MM.1S (cell line): ENCODE results near the gene TTC22.
"Not testable (repeated sequence)": the region's sequence is repeated elsewhere in the genome, so short reads cannot be mapped to it uniquely, and the experiment has no call there.

Experiments
- DNase-seq: peaks from one replicate; pipeline ENCODE4 v3.0.0-alpha.2; 2015
- H2AFZ ChIP-seq: fragments of 300-600 bp; sonication (generic); 2 replicates; pipeline ENCODE4 v1.6.0; 2016; ENCODE audit warnings: antibody characterized with exemption, low read length
- H3F3A ChIP-seq: fragments of 300-600 bp; sonication (generic); 2 replicates; pipeline ENCODE4 v1.6.1; 2016; ENCODE audit warnings: mild to moderate bottlenecking, antibody characterized with exemption, low read length, moderate library complexity, mixed read lengths; ENCODE audit not compliant: insufficient read depth
- H3K27ac ChIP-seq: fragments of 300-600 bp; sonication (generic); 2 replicates; pipeline ENCODE4 v1.5.1; 2016; ENCODE audit warnings: mild to moderate bottlenecking, low read length
- H3K27me3 ChIP-seq: fragments of 300-600 bp; sonication (generic); replicated peaks from 2 replicates; pipeline ENCODE4 v1.6.0; 2016; ENCODE audit warnings: low read length; ENCODE audit not compliant: insufficient read depth
- H3K36me3 ChIP-seq: fragments of 300-600 bp; sonication (generic); replicated peaks from 2 replicates; pipeline ENCODE4 v1.6.1; 2016; ENCODE audit warnings: mild to moderate bottlenecking, low read length, mixed read lengths; ENCODE audit not compliant: insufficient read depth
- H3K4me1 ChIP-seq: fragments of 300-600 bp; sonication (generic); 2 replicates; pipeline ENCODE4 v1.6.1; 2016; ENCODE audit warnings: low read length, mixed read lengths
- H3K4me2 ChIP-seq: fragments of 300-600 bp; sonication (generic); 2 replicates; pipeline ENCODE4 v1.6.0; 2016; ENCODE audit warnings: low read depth, low read length
- H3K4me3 ChIP-seq: fragments of 300-600 bp; sonication (generic); 2 replicates; pipeline ENCODE4 v1.5.1; 2016; ENCODE audit warnings: low read length, mixed read lengths
- H3K79me2 ChIP-seq: fragments of 300-600 bp; sonication (generic); 2 replicates; pipeline ENCODE4 v1.6.1; 2016; ENCODE audit warnings: mixed run types, low read length, mixed read lengths
- H3K9ac ChIP-seq: fragments of 300-600 bp; sonication (generic); 2 replicates; pipeline ENCODE4 v1.6.1; 2016; ENCODE audit warnings: low read length, mixed read lengths
- H3K9me2 ChIP-seq: fragments of 300-600 bp; sonication (generic); replicated peaks from 2 replicates; pipeline ENCODE4 v1.6.1; 2016; ENCODE audit warnings: mild to moderate bottlenecking, low read length, mixed read lengths; ENCODE audit not compliant: insufficient read depth
- H3K9me3 ChIP-seq: fragments of 300-600 bp; sonication (generic); replicated peaks from 2 replicates; pipeline ENCODE4 v1.6.1; 2016; ENCODE audit warnings: mild to moderate bottlenecking, low read length, mixed read lengths; ENCODE audit not compliant: insufficient read depth
- H4K20me1 ChIP-seq: fragments of 300-600 bp; sonication (generic); 2 replicates; pipeline ENCODE4 v1.6.1; 2016; ENCODE audit warnings: mild to moderate bottlenecking, low read length, moderate library complexity, mixed read lengths; ENCODE audit not compliant: insufficient read depth
- EZH2 ChIP-seq: fragments of 300-600 bp; sonication (generic); optimal IDR thresholded peaks from 2 replicates; pipeline ENCODE3; 2017; ENCODE audit warnings: low read depth, mild to moderate bottlenecking, antibody characterized with exemption, low read length, mixed read lengths
- EZH2phosphoT487 ChIP-seq: fragments of 300-600 bp; sonication (generic); IDR thresholded peaks from 2 replicates; pipeline ENCODE4 v1.6.1; 2018; ENCODE audit warnings: antibody characterized with exemption, low read length
- TF ChIP-seq, protein P1 (sequence below): fragments of 300-600 bp; sonication (generic); IDR thresholded peaks from 2 replicates; pipeline ENCODE4 v1.5.1; 2016; ENCODE audit warnings: antibody characterized with exemption, low read length, mixed read lengths

The TTC22 gene

DNA sequence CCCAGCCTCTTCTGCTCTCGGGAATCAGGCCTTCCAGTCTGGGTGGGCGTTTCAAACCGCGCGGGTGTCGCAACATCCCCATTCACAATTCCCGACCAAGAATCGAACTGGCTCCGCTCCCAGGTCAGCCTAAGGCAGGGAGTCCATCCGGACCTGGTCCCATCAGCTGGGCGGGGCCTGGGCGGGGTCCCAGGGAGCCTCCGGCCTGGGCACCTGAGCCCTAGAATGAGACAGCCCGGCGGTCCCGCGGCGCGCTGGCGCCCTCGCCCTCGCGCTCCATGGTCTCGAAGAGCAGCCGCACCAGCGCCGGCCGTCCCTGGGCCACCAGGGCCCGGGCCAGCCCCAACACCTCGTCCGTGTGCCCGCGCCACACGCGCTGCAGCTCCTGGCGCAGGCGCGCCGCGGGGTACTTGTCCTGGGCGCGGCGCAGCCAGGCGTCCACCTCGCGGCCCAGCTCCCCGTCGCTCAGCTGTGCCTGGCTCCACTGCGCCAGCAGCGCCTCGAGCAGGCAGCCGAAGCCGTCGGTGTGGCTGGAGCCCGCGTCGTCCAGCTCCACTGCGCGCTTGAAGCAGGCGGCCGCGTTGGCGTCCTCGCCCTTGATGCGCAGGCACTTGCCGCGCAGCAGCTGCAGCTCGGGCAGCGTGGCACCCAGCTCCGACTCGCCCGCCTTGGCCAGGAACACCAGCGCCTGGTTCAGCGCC, 19.9 kb downstream of the TTC22 start:
- DNase-seq, result no peak
- no peak overlapping the region for H2AFZ ChIP-seq

DNA sequence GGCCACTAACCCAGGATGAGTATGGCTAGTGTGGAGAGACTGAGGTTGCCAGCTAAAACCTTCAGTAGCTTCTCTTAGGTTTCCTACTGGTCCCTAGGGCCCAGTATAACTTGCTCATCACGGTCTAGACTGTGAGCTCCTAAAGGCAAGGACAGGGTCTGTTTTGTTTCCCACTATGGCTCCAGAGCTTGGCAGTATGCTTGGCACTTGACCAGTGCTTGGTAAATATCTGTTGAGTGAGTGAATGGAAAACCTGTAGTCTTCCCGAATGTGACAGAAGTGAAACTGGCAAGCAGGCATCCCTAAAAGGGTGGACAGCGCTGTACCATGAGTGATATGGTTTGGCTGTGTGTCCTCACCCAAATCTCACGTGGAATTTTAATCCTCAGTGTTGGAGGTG, 23.7 kb downstream of the TTC22 start:
- Histone ChIP-seq H3K4me3 (no peak overlapping the region), H3K36me3 (no peaks in the 10 kb centered on the region), H3F3A (no peaks in the 10 kb centered on the region), H3K79me2 (no peaks in the 10 kb centered on the region), H3K27ac (no peak overlapping the region), H3K4me1 (no peaks in the 10 kb centered on the region), H3K9me2 (no peaks in the 10 kb centered on the region), H3K27me3 (no peaks in the 10 kb centered on the region), H3K9me3 (no peaks in the 10 kb centered on the region), H3K9ac (no peak overlapping the region), H3K4me2 (no peak overlapping the region), H4K20me1 (no peaks in the 10 kb centered on the region), H2AFZ (no peak overlapping the region)
- DNase-seq, result no peak
- no peak for TF ChIP-seq EZH2phosphoT487
- TF ChIP-seq EZH2, result no peak
- TF ChIP-seq, protein P1, sequence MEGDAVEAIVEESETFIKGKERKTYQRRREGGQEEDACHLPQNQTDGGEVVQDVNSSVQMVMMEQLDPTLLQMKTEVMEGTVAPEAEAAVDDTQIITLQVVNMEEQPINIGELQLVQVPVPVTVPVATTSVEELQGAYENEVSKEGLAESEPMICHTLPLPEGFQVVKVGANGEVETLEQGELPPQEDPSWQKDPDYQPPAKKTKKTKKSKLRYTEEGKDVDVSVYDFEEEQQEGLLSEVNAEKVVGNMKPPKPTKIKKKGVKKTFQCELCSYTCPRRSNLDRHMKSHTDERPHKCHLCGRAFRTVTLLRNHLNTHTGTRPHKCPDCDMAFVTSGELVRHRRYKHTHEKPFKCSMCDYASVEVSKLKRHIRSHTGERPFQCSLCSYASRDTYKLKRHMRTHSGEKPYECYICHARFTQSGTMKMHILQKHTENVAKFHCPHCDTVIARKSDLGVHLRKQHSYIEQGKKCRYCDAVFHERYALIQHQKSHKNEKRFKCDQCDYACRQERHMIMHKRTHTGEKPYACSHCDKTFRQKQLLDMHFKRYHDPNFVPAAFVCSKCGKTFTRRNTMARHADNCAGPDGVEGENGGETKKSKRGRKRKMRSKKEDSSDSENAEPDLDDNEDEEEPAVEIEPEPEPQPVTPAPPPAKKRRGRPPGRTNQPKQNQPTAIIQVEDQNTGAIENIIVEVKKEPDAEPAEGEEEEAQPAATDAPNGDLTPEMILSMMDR, result no peak

More for the DNA sequence above, 19.9 kb downstream of the TTC22 start:
- Histone ChIP-seq H3K9me2 (no peaks in the 10 kb centered on the region), H3K9ac (no peak overlapping the region), H3K79me2 (no peaks in the 10 kb centered on the region), H3K9me3 (no peaks in the 10 kb centered on the region), H3K27ac (no peak overlapping the region), H3K4me1 (no peaks in the 10 kb centered on the region), H3K4me3 (no peak overlapping the region), H3F3A (no peaks in the 10 kb centered on the region), H3K36me3 (no peaks in the 10 kb centered on the region), H3K4me2 (no peak overlapping the region), H4K20me1 (no peaks in the 10 kb centered on the region), H3K27me3 (no peaks in the 10 kb centered on the region)
- TF ChIP-seq, protein P1, result no peak
- TF ChIP-seq EZH2phosphoT487 (no peak), EZH2 (no peak)

DNA sequence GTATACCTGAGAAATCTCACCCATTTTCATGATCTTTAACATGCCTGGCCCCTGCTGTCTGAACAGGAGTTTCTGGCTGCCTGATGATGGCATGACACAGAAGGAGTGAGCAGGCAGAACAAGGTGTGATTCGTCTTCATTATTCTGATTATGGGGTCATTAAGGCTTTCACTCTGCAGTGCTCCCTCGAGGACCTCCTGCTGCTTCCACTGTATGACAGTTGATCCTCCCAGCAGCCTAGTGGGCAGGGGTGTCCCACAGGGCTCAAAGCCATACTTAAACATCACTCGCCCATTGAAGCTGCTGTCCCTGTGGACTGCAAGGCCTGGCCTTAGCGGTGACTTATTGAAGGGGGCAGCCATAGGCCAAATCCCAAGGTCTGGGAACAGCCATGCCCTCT, 24.1 kb downstream of the TTC22 start:
- TF ChIP-seq, protein P1, result no peak
- TF ChIP-seq EZH2phosphoT487 (no peak), EZH2 (no peak)
- no peak overlapping the region for H2AFZ ChIP-seq
- H3K4me3 ChIP-seq, result no peak overlapping the region
- no peaks in the 10 kb centered on the region for H3K27me3 ChIP-seq
- no peaks in the 10 kb centered on the region for H4K20me1 ChIP-seq
- H3K27ac ChIP-seq, result no peak overlapping the region
- no peaks in the 10 kb centered on the region for H3K9me2 ChIP-seq
- no peak for DNase-seq
- H3K36me3 ChIP-seq, result no peaks in the 10 kb centered on the region
- no peak overlapping the region for H3K4me2 ChIP-seq
- no peak overlapping the region for H3K9ac ChIP-seq
- H3K4me1 ChIP-seq, result no peaks in the 10 kb centered on the region
- H3F3A ChIP-seq, result no peaks in the 10 kb centered on the region
- no peaks in the 10 kb centered on the region for H3K79me2 ChIP-seq
- no peaks in the 10 kb centered on the region for H3K9me3 ChIP-seq

DNA sequence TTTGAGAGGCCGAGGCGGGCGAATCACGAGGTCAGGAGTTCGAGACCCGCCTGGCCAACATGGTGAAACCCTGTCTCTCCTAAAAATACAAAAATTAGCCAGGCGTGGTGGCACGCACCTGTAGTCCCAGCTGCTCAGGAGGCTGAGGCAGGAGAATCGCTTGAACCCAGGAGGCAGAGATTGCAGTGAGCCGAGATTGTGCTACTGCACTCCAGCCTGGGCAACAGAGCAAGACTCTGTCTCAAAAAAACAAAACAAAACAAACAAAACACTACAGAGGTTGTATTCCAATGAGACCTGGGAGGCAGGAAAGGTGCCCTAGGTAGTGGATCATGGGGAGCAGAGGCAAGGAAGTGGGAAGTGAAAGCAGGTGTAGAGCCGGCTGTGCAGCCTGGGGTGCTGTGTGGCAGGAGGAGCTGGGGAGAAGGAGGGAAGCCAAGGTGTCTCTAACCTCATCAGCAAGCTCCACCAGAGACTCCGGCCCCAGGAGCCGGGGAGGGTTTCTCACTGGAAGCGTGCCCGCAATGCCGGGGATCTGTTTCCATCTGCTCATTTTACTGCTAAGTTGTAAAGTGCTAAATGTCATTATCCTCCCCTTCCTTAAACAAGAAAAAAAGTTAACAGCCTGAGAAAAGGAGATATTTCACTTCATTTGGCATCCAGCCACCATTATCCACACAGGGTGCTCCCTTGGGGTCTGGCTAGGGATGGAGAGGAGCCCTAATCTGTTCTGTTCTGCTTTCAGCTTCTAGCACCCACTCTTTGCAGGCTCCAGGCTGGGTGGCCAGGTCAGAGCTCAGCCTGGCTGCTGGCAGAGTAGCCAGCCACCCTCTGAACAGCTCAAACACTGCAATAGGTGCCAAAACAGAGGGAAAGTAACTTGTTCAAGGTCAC, 25.0 kb downstream of the TTC22 start:
- H3K4me1 ChIP-seq, H3K36me3 ChIP-seq, DNase-seq, H3K27me3 ChIP-seq, H3K9me2 ChIP-seq, H2AFZ ChIP-seq, H4K20me1 ChIP-seq, H3K27ac ChIP-seq, H3F3A ChIP-seq, H3K9me3 ChIP-seq, H3K4me3 ChIP-seq, H3K9ac ChIP-seq, H3K79me2 ChIP-seq, H3K4me2 ChIP-seq: not testable (repeated sequence)
